Measurements from ENCODE around the gene LTBP2.

Gene LTBP2

DNA sequence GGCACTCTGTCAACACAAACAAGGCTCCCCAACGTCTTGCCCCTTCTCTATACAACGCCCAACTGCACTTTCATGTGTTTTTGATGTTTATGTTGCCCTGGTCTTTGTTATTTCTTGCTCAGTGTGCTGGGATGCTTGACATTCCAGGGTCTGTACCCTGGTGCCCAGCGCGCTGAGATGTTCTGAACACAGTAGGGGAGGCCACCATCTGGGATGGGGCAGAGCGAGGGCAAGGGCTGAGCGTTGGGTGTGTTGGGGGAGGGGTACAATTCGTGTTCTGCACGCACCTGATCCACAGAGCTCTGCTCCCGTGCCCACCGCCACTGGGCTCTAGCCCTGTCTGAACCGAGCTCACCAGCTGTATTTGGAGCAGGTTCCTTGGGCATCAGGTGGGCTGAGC is 65.6 kb downstream of the LTBP2 start:
- no peak overlapping the region for H3K4me3 ChIP-seq (ENCODE audit: control insufficient read depth, low read depth, low read length)
- TF ChIP-seq, protein P1, sequence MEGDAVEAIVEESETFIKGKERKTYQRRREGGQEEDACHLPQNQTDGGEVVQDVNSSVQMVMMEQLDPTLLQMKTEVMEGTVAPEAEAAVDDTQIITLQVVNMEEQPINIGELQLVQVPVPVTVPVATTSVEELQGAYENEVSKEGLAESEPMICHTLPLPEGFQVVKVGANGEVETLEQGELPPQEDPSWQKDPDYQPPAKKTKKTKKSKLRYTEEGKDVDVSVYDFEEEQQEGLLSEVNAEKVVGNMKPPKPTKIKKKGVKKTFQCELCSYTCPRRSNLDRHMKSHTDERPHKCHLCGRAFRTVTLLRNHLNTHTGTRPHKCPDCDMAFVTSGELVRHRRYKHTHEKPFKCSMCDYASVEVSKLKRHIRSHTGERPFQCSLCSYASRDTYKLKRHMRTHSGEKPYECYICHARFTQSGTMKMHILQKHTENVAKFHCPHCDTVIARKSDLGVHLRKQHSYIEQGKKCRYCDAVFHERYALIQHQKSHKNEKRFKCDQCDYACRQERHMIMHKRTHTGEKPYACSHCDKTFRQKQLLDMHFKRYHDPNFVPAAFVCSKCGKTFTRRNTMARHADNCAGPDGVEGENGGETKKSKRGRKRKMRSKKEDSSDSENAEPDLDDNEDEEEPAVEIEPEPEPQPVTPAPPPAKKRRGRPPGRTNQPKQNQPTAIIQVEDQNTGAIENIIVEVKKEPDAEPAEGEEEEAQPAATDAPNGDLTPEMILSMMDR (conservative IDR thresholded peaks at IDR 0.05; ENCODE audit: control insufficient read depth, insufficient read depth, low read depth, low read length): no peak
- no peak for DNase-seq (ENCODE audit: low read depth)

DNA sequence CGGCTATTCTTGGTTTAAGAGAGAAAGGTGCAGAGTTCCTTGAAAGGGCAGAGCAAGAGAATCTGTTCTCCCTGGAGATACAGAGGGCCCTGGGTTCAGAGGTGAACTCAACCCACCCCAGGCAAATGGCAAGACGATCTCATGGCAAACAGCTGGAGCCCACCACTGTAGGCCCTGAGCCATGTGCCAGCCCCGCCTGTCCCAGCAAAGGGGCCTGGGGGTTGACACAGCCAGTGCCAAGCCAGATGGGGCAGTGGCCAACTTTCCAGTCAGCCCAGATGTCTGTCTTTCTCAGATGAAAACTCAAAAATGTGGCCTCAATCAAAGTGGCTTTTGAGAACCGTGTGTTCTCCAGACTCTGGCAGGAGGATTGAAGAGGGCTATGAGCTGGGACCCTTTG is 66.7 kb downstream of the LTBP2 start:
- H3K4me3 ChIP-seq (ENCODE audit: control insufficient read depth, low read depth, low read length): no peak overlapping the region
- TF ChIP-seq, protein P1 (conservative IDR thresholded peaks at IDR 0.05; ENCODE audit: control insufficient read depth, insufficient read depth, low read depth, low read length): no peak
- DNase-seq (ENCODE audit: low read depth): no peak

DNA sequence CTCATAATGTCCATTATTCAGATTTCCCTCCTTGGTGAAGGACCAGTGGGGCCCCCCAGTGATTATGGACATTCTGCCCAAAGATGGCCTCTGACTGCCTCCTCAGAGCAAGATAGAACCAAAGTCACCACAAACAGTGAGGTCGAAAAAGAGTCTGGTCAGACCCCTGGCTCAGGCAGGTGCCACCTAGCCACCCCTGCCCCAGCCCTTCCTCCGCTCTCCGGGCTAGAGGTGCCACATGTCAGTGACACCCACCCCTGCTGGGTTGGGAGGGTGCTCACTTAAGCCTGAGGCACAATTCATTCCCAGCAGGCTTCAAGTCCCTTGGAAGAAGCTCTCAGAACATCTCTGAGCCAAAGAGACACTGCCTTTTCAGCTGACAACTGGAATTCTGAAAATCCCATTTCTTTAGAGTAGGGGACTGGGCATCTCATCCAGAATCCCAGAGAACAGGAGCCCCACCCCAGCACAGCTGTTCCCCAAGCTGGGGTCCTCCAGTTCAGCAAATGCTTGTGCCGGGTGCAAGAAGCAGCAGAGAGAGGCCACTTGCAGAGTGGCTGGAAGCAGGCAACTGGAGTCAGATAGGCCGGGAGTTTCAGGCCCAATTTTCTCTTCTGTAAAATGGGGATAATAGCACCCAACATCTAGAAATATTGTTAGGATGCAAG is 68.1 kb downstream of the LTBP2 start:
- TF ChIP-seq, protein P1 (conservative IDR thresholded peaks at IDR 0.05; ENCODE audit: control insufficient read depth, insufficient read depth, low read depth, low read length): no peak
- no peak for DNase-seq (ENCODE audit: low read depth)
- H3K4me3 ChIP-seq (ENCODE audit: control insufficient read depth, low read depth, low read length): no peak overlapping the region

DNA sequence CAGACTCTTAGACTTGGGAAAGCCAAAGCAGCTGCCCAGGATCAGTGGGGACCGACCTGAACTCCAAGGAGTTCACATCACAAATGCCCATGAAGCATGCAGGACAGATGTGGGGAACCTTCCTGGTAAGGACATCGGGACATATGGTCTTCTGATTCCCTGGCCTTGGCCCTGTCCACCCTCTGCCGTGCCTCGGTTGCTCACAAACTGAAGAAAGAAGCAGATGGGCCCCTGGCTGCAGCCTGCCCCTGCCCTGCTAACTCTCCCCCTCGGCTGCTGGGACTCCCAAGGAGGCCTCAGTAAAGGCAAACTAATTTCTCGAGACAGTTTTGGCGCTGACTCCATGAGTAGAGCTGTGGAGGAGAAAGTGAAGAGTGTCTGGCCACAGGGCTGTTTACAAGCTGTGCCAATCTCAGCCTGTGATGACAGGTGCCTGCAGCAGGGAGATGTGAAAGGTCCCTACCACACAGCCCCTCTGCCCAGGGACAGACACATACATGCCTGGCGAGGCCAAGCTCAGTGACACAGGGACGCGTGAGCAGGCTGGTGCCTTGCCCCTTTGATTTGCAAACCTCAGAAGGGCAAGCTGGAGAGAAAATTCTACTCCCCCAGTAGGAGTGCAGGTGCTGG is 69.9 kb downstream of the LTBP2 start:
- TF ChIP-seq, protein P1 (conservative IDR thresholded peaks at IDR 0.05; ENCODE audit: control insufficient read depth, insufficient read depth, low read depth, low read length): no peak
- no peak overlapping the region for H3K4me3 ChIP-seq (ENCODE audit: control insufficient read depth, low read depth, low read length)
- DNase-seq (ENCODE audit: low read depth): no peak

DNA sequence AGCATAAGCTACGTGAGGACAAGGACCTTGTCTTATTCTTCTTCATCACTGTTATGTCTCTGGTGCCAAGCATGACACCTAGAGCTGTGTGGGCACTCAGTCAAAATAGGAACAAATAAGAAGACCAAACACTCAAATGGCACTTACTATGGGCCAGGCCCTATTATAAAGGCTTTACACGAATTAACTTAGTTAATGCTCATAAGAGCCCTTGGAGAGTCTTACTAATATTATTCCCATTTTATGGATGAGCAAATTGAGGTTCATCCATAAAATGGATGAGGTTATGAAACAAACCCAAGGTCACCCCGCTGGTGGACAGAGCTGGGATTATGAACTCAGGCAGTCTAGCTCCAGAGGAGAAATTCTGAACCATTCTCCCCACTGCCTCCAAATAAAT is 70.8 kb downstream of the LTBP2 start:
- H3K4me3 ChIP-seq (ENCODE audit: control insufficient read depth, low read depth, low read length): no peak overlapping the region
- DNase-seq (ENCODE audit: low read depth): no peak
- TF ChIP-seq, protein P1 (conservative IDR thresholded peaks at IDR 0.05; ENCODE audit: control insufficient read depth, insufficient read depth, low read depth, low read length): no peak

DNA sequence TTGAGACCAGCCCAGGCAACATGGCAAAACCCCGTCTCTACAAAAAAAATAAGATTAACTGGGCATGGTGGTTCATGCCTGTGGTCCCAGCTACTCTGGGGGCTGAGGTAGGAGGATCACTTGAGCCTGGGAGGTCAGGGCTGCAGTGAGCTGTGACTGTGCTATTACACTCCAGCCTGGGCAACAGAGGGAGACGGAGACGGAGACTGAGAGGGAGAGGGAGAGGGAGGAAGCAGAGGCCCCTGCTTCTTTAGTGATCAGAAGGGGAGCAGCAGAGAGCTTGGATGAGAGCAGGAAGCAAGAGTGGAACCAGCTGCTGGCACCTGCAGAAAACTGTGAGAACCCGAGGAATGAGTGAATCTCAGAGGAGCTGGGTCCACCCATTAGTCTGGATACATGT is 72.5 kb downstream of the LTBP2 start:
- no peak overlapping the region for H3K4me3 ChIP-seq (ENCODE audit: control insufficient read depth, low read depth, low read length)
- TF ChIP-seq, protein P1 (conservative IDR thresholded peaks at IDR 0.05; ENCODE audit: control insufficient read depth, insufficient read depth, low read depth, low read length): no peak
- no peak for DNase-seq (ENCODE audit: low read depth)

Data from fibroblast of mammary gland (primary cell).